ENCODE results near the gene UNC5CL.
A peak's percentile ranks its signal among the peaks of the same experiment; 100 is the strongest.

Gene UNC5CL

GRCh38 chr6:41083072-41083471, 44.1 kb upstream of the UNC5CL start:
- Histone ChIP-seq H3F3A (ENCODE audit: low read depth) (no peaks in the 10 kb centered on the region), H4K20me1 (ENCODE audit: insufficient read depth, low read length, poor library complexity, severe bottlenecking) (peaks cover 77% of the 10 kb centered on the region), H3K36me3 (ENCODE audit: insufficient read depth, low read length) (peaks cover 95% of the 10 kb centered on the region), H3K4me2 (ENCODE audit: low read depth, low read length, poor library complexity, severe bottlenecking) (peak overlapping the region; percentile 32), H3K4me3 (ENCODE audit: low read length, poor library complexity, severe bottlenecking) (no peak overlapping the region), H3K9ac (ENCODE audit: low read depth, low read length, poor library complexity, severe bottlenecking) (no peak overlapping the region), H3K4me1 (ENCODE audit: insufficient read depth, low read length, poor library complexity, severe bottlenecking) (peaks cover 45% of the 10 kb centered on the region), H2AFZ (ENCODE audit: low read length) (no peak overlapping the region), H3K27me3 (ENCODE audit: insufficient read depth, low read length, poor library complexity, severe bottlenecking) (no peaks in the 10 kb centered on the region), H3K79me2 (ENCODE audit: insufficient read depth, low read length) (peaks cover 96% of the 10 kb centered on the region), H3K9me2 (replicated peaks; ENCODE audit: low read depth, low read length) (no peaks in the 10 kb centered on the region), H3K9me3 (ENCODE audit: insufficient read depth, low read depth, low read length) (no peaks in the 10 kb centered on the region)
- no peak for TF ChIP-seq EZH2phosphoT487 (IDR thresholded peaks at IDR 0.05; ENCODE audit: borderline replicate concordance)
- TF ChIP-seq CTCF (conservative IDR thresholded peaks at IDR 0.05; ENCODE audit: low read length), result no peak

DNA sequence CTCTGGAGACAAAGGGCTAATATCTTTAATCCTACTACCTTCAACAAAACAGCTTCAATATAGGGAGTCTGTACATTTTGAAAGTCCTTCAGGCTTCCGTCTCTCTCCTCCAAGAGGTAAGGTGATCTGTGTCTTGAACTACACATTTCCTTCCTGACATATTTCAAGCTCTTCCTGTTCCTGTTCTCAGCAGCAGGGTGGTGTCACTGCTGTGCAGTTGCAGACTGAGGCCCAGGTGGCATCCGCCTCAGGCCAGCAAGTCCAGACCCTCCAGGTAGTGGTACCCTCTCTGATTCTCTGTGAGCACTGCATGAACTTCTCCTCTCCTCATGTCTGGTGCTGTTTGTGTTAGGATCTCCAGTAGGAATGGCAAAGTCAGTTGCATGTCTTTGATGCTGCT, 41.6 kb upstream of the UNC5CL start:
- no peak for TF ChIP-seq CTCF (conservative IDR thresholded peaks at IDR 0.05; ENCODE audit: low read length)
- TF ChIP-seq EZH2phosphoT487 (IDR thresholded peaks at IDR 0.05; ENCODE audit: borderline replicate concordance), result no peak
- peak overlapping the region; percentile 44 for H3K4me3 ChIP-seq (ENCODE audit: low read length, poor library complexity, severe bottlenecking)
- no peak overlapping the region for H2AFZ ChIP-seq (ENCODE audit: low read length)
- H3K27me3 ChIP-seq (ENCODE audit: insufficient read depth, low read length, poor library complexity, severe bottlenecking), result no peaks in the 10 kb centered on the region
- H3K9ac ChIP-seq (ENCODE audit: low read depth, low read length, poor library complexity, severe bottlenecking), result peak overlapping the region; percentile 27
- peaks cover 86% of the 10 kb centered on the region for H4K20me1 ChIP-seq (ENCODE audit: insufficient read depth, low read length, poor library complexity, severe bottlenecking)
- H3K79me2 ChIP-seq (ENCODE audit: insufficient read depth, low read length), result peaks cover 99% of the 10 kb centered on the region
- H3K9me3 ChIP-seq (ENCODE audit: insufficient read depth, low read depth, low read length), result no peaks in the 10 kb centered on the region
- H3K4me1 ChIP-seq (ENCODE audit: insufficient read depth, low read length, poor library complexity, severe bottlenecking), result peaks cover 69% of the 10 kb centered on the region
- no peaks in the 10 kb centered on the region for H3K9me2 ChIP-seq (replicated peaks; ENCODE audit: low read depth, low read length)
- H3F3A ChIP-seq (ENCODE audit: low read depth), result no peaks in the 10 kb centered on the region; the same call in 1 of the 2 replicates
- peak overlapping the region; percentile 100 for H3K4me2 ChIP-seq (ENCODE audit: low read depth, low read length, poor library complexity, severe bottlenecking)
- H3K36me3 ChIP-seq (ENCODE audit: insufficient read depth, low read length), result peaks cover 72% of the 10 kb centered on the region

GRCh38 chr6:41079080-41079479, 40.1 kb upstream of the UNC5CL start:
- Histone ChIP-seq H3K9me3 (ENCODE audit: insufficient read depth, low read depth, low read length) (no peaks in the 10 kb centered on the region), H2AFZ (ENCODE audit: low read length) (no peak overlapping the region), H3K4me1 (ENCODE audit: insufficient read depth, low read length, poor library complexity, severe bottlenecking) (peaks cover 84% of the 10 kb centered on the region), H3K36me3 (ENCODE audit: insufficient read depth, low read length) (peaks cover 56% of the 10 kb centered on the region), H3F3A (ENCODE audit: low read depth) (no peaks in the 10 kb centered on the region; the same call in 1 of the 2 replicates), H3K4me3 (ENCODE audit: low read length, poor library complexity, severe bottlenecking) (no peak overlapping the region), H3K27me3 (ENCODE audit: insufficient read depth, low read length, poor library complexity, severe bottlenecking) (no peaks in the 10 kb centered on the region), H3K4me2 (ENCODE audit: low read depth, low read length, poor library complexity, severe bottlenecking) (peak overlapping the region; percentile 100), H3K9me2 (replicated peaks; ENCODE audit: low read depth, low read length) (no peaks in the 10 kb centered on the region), H3K9ac (ENCODE audit: low read depth, low read length, poor library complexity, severe bottlenecking) (no peak overlapping the region), H3K79me2 (ENCODE audit: insufficient read depth, low read length) (peaks cover 100% of the 10 kb centered on the region), H4K20me1 (ENCODE audit: insufficient read depth, low read length, poor library complexity, severe bottlenecking) (peaks cover 93% of the 10 kb centered on the region)
- TF ChIP-seq EZH2phosphoT487 (IDR thresholded peaks at IDR 0.05; ENCODE audit: borderline replicate concordance) (no peak), CTCF (conservative IDR thresholded peaks at IDR 0.05; ENCODE audit: low read length) (no peak)
